Stimulated activated CD8-positive, alpha-beta memory T cell treated with anti-CD3 and anti-CD28 coated beads, Interleukin-7, amount 100 ng/mL, for 48 hours (primary cell): Measurements from ENCODE around the gene BTBD8.

Experiments used
- DNase-seq, 2 donors: peaks; one replicate each; pipeline ENCODE4 v3.0.0-alpha.2; 2020; ENCODE audit warnings: low read depth in 1 of 2; ENCODE audit errors: extremely low read depth in 1 of 2

BTBD8 gene

GRCh38 chr1:92188436-92189255, 108.5 kb downstream of the BTBD8 start:
- no peak for DNase-seq

- no peak for DNase-seq
These were observed 111.6 kb downstream of the BTBD8 start for GRCh38 chr1:92191726-92192125.

- no peak for DNase-seq
These were observed 112.1 kb downstream of the BTBD8 start for GRCh38 chr1:92192246-92192645.

- DNase-seq: no peak
These were observed 114.4 kb downstream of the BTBD8 start for GRCh38 chr1:92194511-92194910.

GRCh38 chr1:92201973-92202372, 121.8 kb downstream of the BTBD8 start:
- DNase-seq: no peak

- DNase-seq: no peak
These were observed 123.0 kb downstream of the BTBD8 start for GRCh38 chr1:92203105-92203504.

- DNase-seq: no peak
These were observed 130.6 kb downstream of the BTBD8 start for GRCh38 chr1:92210701-92211100.

GRCh38 chr1:92211166-92211565, 131.0 kb downstream of the BTBD8 start:
- no peak for DNase-seq

GRCh38 chr1:92217721-92218120, 137.6 kb downstream of the BTBD8 start, which contains the start of gene C1orf146:
C1orf146 (plus strand) TSS chr1:92217915; CDS start chr1:92231421, 13,506 bp downstream.
- DNase-seq: no peak

GRCh38 chr1:92218559-92218958, 138.4 kb downstream of the BTBD8 start:
- no peak for DNase-seq

GRCh38 chr1:92219028-92219427, 138.9 kb downstream of the BTBD8 start:
- no peak for DNase-seq

GRCh38 chr1:92228401-92228800, 148.3 kb downstream of the BTBD8 start:
- no peak for DNase-seq

- no peak for DNase-seq
These were observed 150.6 kb downstream of the BTBD8 start for GRCh38 chr1:92230736-92231135.
